NCI-H128 (cell line): ENCODE results near the gene MRGPRE.
A peak's percentile ranks its signal among the peaks of the same experiment; 100 is the strongest.

Source experiments
- DNase-seq: peaks from one replicate; lab custom pipeline; 2025; ENCODE audit not compliant: unreplicated experiment; lab: John Stamatoyannopoulos, UW

MRGPRE gene

GRCh38 chr11:3214420-3214699, 17.9 kb downstream of the MRGPRE start:
- no peak for DNase-seq

GRCh38 chr11:3213659-3214419, 18.4 kb downstream of the MRGPRE start:
- DNase-seq: no peak

GRCh38 chr11:3208272-3208671, 23.9 kb downstream of the MRGPRE start:
- DNase-seq: no peak

GRCh38 chr11:3207526-3208189, 24.6 kb downstream of the MRGPRE start:
- no peak for DNase-seq

- DNase-seq: no peak
Observed at GRCh38 chr11:3206922-3207204, 25.4 kb downstream of the MRGPRE start.

- DNase-seq: no peak
Observed at GRCh38 chr11:3206156-3206921, 25.9 kb downstream of the MRGPRE start.

GRCh38 chr11:3205261-3206155, 26.7 kb downstream of the MRGPRE start:
- DNase-seq: no peak

- no peak for DNase-seq
Observed at GRCh38 chr11:3204141-3205015, 27.8 kb downstream of the MRGPRE start.

GRCh38 chr11:3203221-3204043, 28.8 kb downstream of the MRGPRE start:
- peak; percentile 17 for DNase-seq

GRCh38 chr11:3202759-3203158, 29.5 kb downstream of the MRGPRE start:
- no peak for DNase-seq

GRCh38 chr11:3202305-3202704, 29.9 kb downstream of the MRGPRE start:
- no peak for DNase-seq

GRCh38 chr11:3201677-3202181, 30.5 kb downstream of the MRGPRE start:
- DNase-seq: no peak

- DNase-seq: no peak
Observed at GRCh38 chr11:3201112-3201581, 31.1 kb downstream of the MRGPRE start.

- no peak for DNase-seq
Observed at GRCh38 chr11:3200388-3201111, 31.7 kb downstream of the MRGPRE start.

- DNase-seq: no peak
Observed at GRCh38 chr11:3199537-3200295, 32.5 kb downstream of the MRGPRE start.

- no peak for DNase-seq
Observed at GRCh38 chr11:3198815-3199214, 33.4 kb downstream of the MRGPRE start.

- no peak for DNase-seq
Observed at GRCh38 chr11:3197878-3198528, 34.2 kb downstream of the MRGPRE start.
